GM12891 (cell line): ENCODE data around the gene FAM174C.

Experiments
- PAX5 ChIP-seq: IDR thresholded peaks from 2 replicates; pipeline ENCODE4 v1.6.1; 2011; ENCODE audit warnings: low read length, moderate library complexity, mild to moderate bottlenecking; ENCODE audit not compliant: insufficient read depth, severe bottlenecking
- POLR2A ChIP-seq: IDR thresholded peaks from 2 replicates; pipeline ENCODE4 v1.6.1; 2011; ENCODE audit warnings: low read depth, low read length, control low read depth
- POLR2AphosphoS5 ChIP-seq: IDR thresholded peaks from 2 replicates; pipeline ENCODE4 v1.6.1; 2011; ENCODE audit warnings: low read depth, low read length, control low read depth
- POU2F2 ChIP-seq: IDR thresholded peaks from 2 replicates; pipeline ENCODE4 v1.6.1; 2011; ENCODE audit warnings: low read depth, mild to moderate bottlenecking, control low read depth, low read length, moderate library complexity
- TAF1 ChIP-seq: IDR thresholded peaks from 2 replicates; pipeline ENCODE4 v1.6.1; 2011; ENCODE audit warnings: low read depth, low read length, control low read depth

DNA sequence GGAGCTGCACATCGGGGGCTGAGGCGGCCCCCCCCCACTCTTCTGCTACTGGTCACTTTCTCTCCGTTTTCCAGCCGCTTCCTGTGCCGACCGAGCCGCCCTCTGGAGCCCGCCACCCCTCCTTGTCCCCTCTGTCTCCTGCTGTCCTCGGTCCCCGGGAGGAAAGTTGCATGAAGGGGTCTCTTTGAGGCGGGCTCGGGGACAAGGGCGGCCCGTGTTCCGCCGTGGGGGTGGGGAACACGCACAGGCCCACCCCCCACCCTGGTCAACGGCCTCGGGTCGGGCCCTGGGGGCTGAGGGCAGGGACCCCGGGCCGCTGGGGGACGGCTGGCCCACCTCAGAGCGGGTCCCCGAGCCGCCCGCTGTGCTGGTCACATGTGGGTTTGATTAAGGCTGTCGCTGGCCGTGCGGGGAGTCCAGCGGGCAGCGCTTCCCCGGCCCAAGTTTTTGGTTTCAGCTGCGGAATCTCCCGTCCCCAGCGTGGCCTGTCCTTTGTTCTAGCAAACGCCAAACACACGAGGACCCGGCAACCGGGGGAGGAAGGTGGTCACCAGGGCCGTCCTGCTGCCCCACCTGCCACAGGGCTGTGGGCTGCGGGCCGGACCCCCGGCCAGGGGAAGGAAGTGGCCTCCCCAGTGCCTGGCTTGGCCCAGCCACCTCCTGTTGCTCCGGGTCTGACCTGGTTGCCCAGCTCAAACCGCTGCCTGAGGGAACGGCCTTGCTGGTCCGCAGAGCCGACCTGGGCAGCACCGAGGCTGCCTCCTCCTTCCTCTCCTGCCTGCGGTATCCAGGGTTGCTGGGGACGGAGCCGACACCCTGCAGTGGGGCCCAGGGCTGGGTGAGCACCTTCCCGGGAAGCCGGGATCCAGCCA, 12.3 kb downstream of the FAM174C start:
- no peak for TF ChIP-seq TAF1
- no peak for TF ChIP-seq POU2F2
- TF ChIP-seq POLR2A: no peak
- no peak for TF ChIP-seq POLR2AphosphoS5
- TF ChIP-seq PAX5: no peak
